HEK293 (cell line): ENCODE results near the gene ENOSF1.
"Not testable (repeated sequence)": the region's sequence is repeated elsewhere in the genome, so short reads cannot be mapped to it uniquely, and the experiment has no call there.

ENCODE experiments used
- CTCF ChIA-PET: fragments of 350-600 bp; formaldehyde crosslinking; extraction: SDS; loops from one replicate; lab custom pipeline; 2021; ENCODE audit warnings: antibody characterized with exemption; lab: Yijun Ruan, JAX
- POLR2A ChIA-PET: fragments of 300-600 bp; formaldehyde crosslinking; extraction: SDS; loops from one replicate; lab custom pipeline; 2020; ENCODE audit warnings: antibody characterized with exemption, inconsistent platforms; lab: Yijun Ruan, JAX
- H3K27ac ChIP-seq: fragments of 200-500 bp; sonication (Bioruptor generic); 2 replicates; pipeline ENCODE4 v1.5.1; 2014; ENCODE audit warnings: low read depth, low read length, control low read depth, inconsistent platforms; ENCODE audit errors: extremely low read depth
- H3K36me3 ChIP-seq, 2 experiments: fragments of 200-500 bp in 1 of 2; sonication (Bioruptor generic) in 1 of 2; 1 replicate in 1 of 2; 2 replicates in 1 of 2; pipeline ENCODE4 v1.5.1; 2014 to 2017; ENCODE audit warnings: inconsistent platforms in 2 of 2, low read length in 2 of 2; ENCODE audit not compliant: control insufficient read depth in 2 of 2, insufficient read depth in 1 of 2
- H3K4me1 ChIP-seq: fragments of 200-500 bp; sonication (Bioruptor generic); 2 replicates; pipeline ENCODE4 v1.5.1; 2014; ENCODE audit warnings: mild to moderate bottlenecking, low read length, inconsistent platforms; ENCODE audit not compliant: control insufficient read depth, insufficient read depth
- H3K4me3 ChIP-seq: 2 replicates; pipeline ENCODE4 v1.5.1; 2011; ENCODE audit warnings: low read depth, mild to moderate bottlenecking, control low read depth, low read length, moderate library complexity
- H3K9me3 ChIP-seq: fragments of 200-500 bp; sonication (Bioruptor generic); 2 replicates; pipeline ENCODE4 v1.5.1; 2014; ENCODE audit warnings: low read depth, low read length, inconsistent platforms; ENCODE audit not compliant: control insufficient read depth, insufficient read depth
- ELK4 ChIP-seq: IDR thresholded peaks from 2 replicates; pipeline ENCODE4 v1.6.1; 2011; ENCODE audit warnings: mild to moderate bottlenecking, low read depth, low read length, borderline replicate concordance
- GLI2 ChIP-seq: fragments of 450-650 bp; formaldehyde crosslinking; IDR thresholded peaks from 2 replicates; pipeline ENCODE4; 2017; ENCODE audit warnings: missing biosample characterization, missing genetic modification characterization, low read depth, borderline replicate concordance
- GLIS2 ChIP-seq: fragments of 450-650 bp; formaldehyde crosslinking; IDR thresholded peaks from 2 replicates; pipeline ENCODE4 v1.5.1; 2016; ENCODE audit warnings: missing biosample characterization, missing genetic modification characterization
- KLF10 ChIP-seq: fragments of 450-650 bp; IDR thresholded peaks from 2 replicates; pipeline ENCODE4 v1.5.1; 2018; ENCODE audit warnings: missing biosample characterization, mild to moderate bottlenecking, missing genetic modification characterization
- TRIM28 ChIP-seq: IDR thresholded peaks from 2 replicates; pipeline ENCODE4 v1.6.1; 2011; ENCODE audit warnings: low read length, control low read depth, borderline replicate concordance
- WT1 ChIP-seq: fragments of 450-650 bp; formaldehyde crosslinking; IDR thresholded peaks from 2 replicates; pipeline ENCODE4 v1.5.1; 2016; ENCODE audit warnings: missing biosample characterization, missing genetic modification characterization
- ZNF121 ChIP-seq: fragments of 450-650 bp; formaldehyde crosslinking; IDR thresholded peaks from 2 replicates; pipeline ENCODE4 v1.5.1; 2016; ENCODE audit warnings: missing biosample characterization, missing genetic modification characterization
- ZNF146 ChIP-seq: fragments of 450-650 bp; formaldehyde crosslinking; IDR thresholded peaks from 2 replicates; pipeline ENCODE4 v1.5.1; 2016; ENCODE audit warnings: missing biosample characterization, missing genetic modification characterization
- ZNF175 ChIP-seq: fragments of 450-650 bp; formaldehyde crosslinking; IDR thresholded peaks from 2 replicates; pipeline ENCODE4 v1.5.1; 2016; ENCODE audit warnings: missing biosample characterization, missing genetic modification characterization
- ZNF19 ChIP-seq: fragments of 450-650 bp; formaldehyde crosslinking; IDR thresholded peaks from 2 replicates; pipeline ENCODE4; 2016; ENCODE audit warnings: missing biosample characterization, missing genetic modification characterization, low read depth
- ZNF202 ChIP-seq: fragments of 450-650 bp; formaldehyde crosslinking; IDR thresholded peaks from 2 replicates; pipeline ENCODE4 v1.5.1; 2016; ENCODE audit warnings: missing biosample characterization, missing genetic modification characterization, borderline replicate concordance
- ZNF24 ChIP-seq: fragments of 450-650 bp; formaldehyde crosslinking; IDR thresholded peaks from 2 replicates; pipeline ENCODE4 v1.5.1; 2016; ENCODE audit warnings: missing biosample characterization, missing genetic modification characterization
- ZNF366 ChIP-seq: fragments of 450-650 bp; formaldehyde crosslinking; conservative IDR thresholded peaks from 2 replicates; pipeline ENCODE4 v1.5.1; 2016; ENCODE audit warnings: missing biosample characterization, missing genetic modification characterization
- ZNF416 ChIP-seq: fragments of 450-650 bp; formaldehyde crosslinking; IDR thresholded peaks from 2 replicates; pipeline ENCODE4 v1.5.1; 2016; ENCODE audit warnings: missing biosample characterization, missing genetic modification characterization
- ZNF423 ChIP-seq: fragments of 450-650 bp; formaldehyde crosslinking; IDR thresholded peaks from 2 replicates; pipeline ENCODE4 v1.5.1; 2016; ENCODE audit warnings: missing biosample characterization, missing genetic modification characterization
- ZNF449 ChIP-seq: fragments of 450-650 bp; formaldehyde crosslinking; IDR thresholded peaks from 2 replicates; pipeline ENCODE4 v1.5.1; 2017; ENCODE audit warnings: missing biosample characterization, mild to moderate bottlenecking, missing genetic modification characterization, moderate library complexity
- ZNF48 ChIP-seq: fragments of 450-650 bp; formaldehyde crosslinking; IDR thresholded peaks from 2 replicates; pipeline ENCODE4 v1.5.1; 2016; ENCODE audit warnings: missing biosample characterization, missing genetic modification characterization
- ZNF600 ChIP-seq: fragments of 450-650 bp; formaldehyde crosslinking; IDR thresholded peaks from 2 replicates; pipeline ENCODE4 v1.5.1; 2016; ENCODE audit warnings: missing biosample characterization, missing genetic modification characterization
- ZNF610 ChIP-seq: fragments of 450-650 bp; formaldehyde crosslinking; IDR thresholded peaks from 2 replicates; pipeline ENCODE4 v1.5.1; 2016; ENCODE audit warnings: missing biosample characterization, missing genetic modification characterization, borderline replicate concordance
- ZNF785 ChIP-seq: fragments of 450-650 bp; formaldehyde crosslinking; IDR thresholded peaks from 2 replicates; pipeline ENCODE4 v1.5.1; 2016; ENCODE audit warnings: missing biosample characterization, missing genetic modification characterization
- ZSCAN18 ChIP-seq: fragments of 450-650 bp; formaldehyde crosslinking; IDR thresholded peaks from 2 replicates; pipeline ENCODE4 v1.5.1; 2016; ENCODE audit warnings: missing biosample characterization, missing genetic modification characterization
- TF ChIP-seq, protein P1 (sequence below): fragments of 450-650 bp; formaldehyde crosslinking; IDR thresholded peaks from 2 replicates; pipeline ENCODE4 v1.5.1; 2016; ENCODE audit warnings: missing biosample characterization, missing genetic modification characterization, borderline replicate concordance

Gene ENOSF1

DNA sequence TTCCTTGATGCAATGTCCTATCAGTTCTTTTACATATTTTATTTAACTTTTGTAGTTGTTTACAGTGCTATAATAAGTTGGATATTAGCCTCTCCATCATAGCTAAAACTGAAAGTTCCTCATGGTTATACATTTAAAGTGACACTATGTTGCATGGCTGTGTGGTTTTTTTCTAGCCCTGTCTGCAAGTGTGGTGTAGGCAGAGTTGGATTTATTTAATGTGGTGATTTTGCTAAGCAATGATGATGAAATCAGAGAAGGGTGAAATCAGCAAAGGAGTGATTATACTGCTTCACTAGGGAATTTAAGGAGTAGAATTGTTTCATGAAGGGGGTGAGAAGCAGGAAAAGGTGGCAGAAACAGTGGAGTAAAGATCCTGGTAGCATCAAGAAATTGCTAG lies 18.3 kb upstream of the ENOSF1 start (continued):
- no peak for TF ChIP-seq ELK4
- TF ChIP-seq ZNF366, result no peak
- no peak for TF ChIP-seq ZNF19 (tag by site-specific recombination)
- no peak for TF ChIP-seq GLI2 (tag by site-specific recombination)
- no peak for TF ChIP-seq ZNF24 (tag by site-specific recombination)
- TF ChIP-seq ZNF175 (tag by site-specific recombination), result no peak
- TF ChIP-seq ZNF449, result no peak
- no peak for TF ChIP-seq ZNF785 (tag by site-specific recombination)

DNA sequence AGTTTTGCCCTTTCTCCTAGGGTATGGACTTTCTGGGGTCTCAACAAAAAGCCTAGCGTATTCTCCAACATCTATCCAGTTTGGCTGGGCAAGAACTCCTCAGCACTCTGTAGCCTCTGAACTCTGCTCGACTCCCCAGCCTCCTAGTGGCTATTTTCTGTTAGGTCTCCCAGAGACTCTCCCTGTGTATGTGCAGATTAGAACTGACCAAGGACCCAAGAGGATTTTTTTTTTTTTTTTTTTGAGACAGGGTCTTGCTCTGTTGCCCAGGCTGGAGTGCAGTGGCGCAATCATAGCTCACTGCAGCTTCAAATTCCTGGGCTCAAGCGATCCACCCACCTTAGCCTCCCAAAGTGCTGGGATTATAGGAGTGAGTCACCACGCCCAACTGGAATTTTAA lies 17.7 kb upstream of the ENOSF1 start:
- CTCF ChIA-PET, result interaction anchor here (0.6 kb wide), 1 partner anchor 34 kb away, joined by 3 read pairs; no protein-coding TSS in a partner anchor
- POLR2A ChIA-PET, H3K27ac ChIP-seq, H3K4me1 ChIP-seq, H3K4me3 ChIP-seq, H3K9me3 ChIP-seq: not testable (repeated sequence)
- H3K36me3 ChIP-seq, result peaks cover 14 to 25% of the 10 kb centered on the region in 2 experiments

DNA sequence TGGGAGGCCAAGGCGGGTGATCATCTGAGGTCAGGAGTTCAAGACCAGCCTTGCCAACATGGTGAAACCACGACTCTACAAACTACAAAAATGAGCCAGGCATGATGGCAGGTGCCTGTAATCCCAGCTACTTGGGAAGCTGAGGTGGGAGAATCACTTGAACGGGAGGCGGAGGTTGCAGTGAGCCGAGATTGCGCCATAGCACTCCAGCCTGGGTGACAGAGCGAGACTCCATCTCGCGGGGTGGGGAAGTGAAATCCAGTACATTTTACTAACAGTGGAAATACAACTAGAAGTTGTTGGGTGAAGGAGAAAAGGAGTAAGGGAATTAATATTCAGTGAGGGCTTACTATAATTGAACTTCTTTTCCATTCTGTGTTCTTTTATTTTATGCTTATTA lies 13.2 kb upstream of the ENOSF1 start:
- TF ChIP-seq ZNF146 (tag by site-specific recombination) (no peak), ZNF416 (no peak), GLIS2 (no peak), WT1 (no peak), TRIM28 (no peak), ZNF121 (tag by site-specific recombination) (no peak), ZNF202 (tag by site-specific recombination) (no peak), ZNF48 (tag by site-specific recombination) (no peak), KLF10 (tag by site-specific recombination) (no peak), ZNF423 (tag by site-specific recombination) (no peak), ZSCAN18 (tag by site-specific recombination) (no peak), ZNF610 (tag by site-specific recombination) (no peak), ZNF600 (tag by site-specific recombination) (no peak)
- TF ChIP-seq, protein P1, sequence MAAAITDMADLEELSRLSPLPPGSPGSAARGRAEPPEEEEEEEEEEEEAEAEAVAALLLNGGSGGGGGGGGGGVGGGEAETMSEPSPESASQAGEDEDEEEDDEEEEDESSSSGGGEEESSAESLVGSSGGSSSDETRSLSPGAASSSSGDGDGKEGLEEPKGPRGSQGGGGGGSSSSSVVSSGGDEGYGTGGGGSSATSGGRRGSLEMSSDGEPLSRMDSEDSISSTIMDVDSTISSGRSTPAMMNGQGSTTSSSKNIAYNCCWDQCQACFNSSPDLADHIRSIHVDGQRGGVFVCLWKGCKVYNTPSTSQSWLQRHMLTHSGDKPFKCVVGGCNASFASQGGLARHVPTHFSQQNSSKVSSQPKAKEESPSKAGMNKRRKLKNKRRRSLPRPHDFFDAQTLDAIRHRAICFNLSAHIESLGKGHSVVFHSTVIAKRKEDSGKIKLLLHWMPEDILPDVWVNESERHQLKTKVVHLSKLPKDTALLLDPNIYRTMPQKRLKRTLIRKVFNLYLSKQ (tag by site-specific recombination), result no peak
- peaks cover 3 to 6% of the 10 kb centered on the region in 2 experiments for H3K36me3 ChIP-seq
- H3K27ac ChIP-seq, result no peak overlapping the region
- ChIA-PET POLR2A (no interaction called here), CTCF (interaction anchor here (0.6 to 0.7 kb wide), 2 partner anchors 13 to 73 kb away, joined by 3 read pairs; no protein-coding TSS in a partner anchor)
- no peaks in the 10 kb centered on the region for H3K4me1 ChIP-seq
- H3K4me3 ChIP-seq, result no peak overlapping the region
- no peaks in the 10 kb centered on the region for H3K9me3 ChIP-seq
